ENCODE results near the gene SLC27A1.

Gene SLC27A1

GRCh38 chr19:17532116-17532515 is 61.8 kb downstream of the SLC27A1 start:
- H3K36me3 ChIP-seq (ENCODE audit: insufficient read depth, low read length), result no peaks in the 10 kb centered on the region
- H3K27me3 ChIP-seq (ENCODE audit: insufficient read depth, low read length), result no peaks in the 10 kb centered on the region
- no peaks in the 10 kb centered on the region for H3K9me3 ChIP-seq (ENCODE audit: insufficient read depth, low read depth, low read length)
- H3K4me3 ChIP-seq (ENCODE audit: low read length), result no peak overlapping the region
- no peak overlapping the region for H3K9ac ChIP-seq (ENCODE audit: low read depth, low read length)
- 95% methylated on average over 16 of the region's 16 CpGs for WGBS
- peaks cover 6% of the 10 kb centered on the region for H3K4me1 ChIP-seq (ENCODE audit: insufficient read depth, low read length)
- H3K27ac ChIP-seq (ENCODE audit: low read depth, low read length), result no peak overlapping the region

- Histone ChIP-seq H3K4me1 (ENCODE audit: insufficient read depth, low read length) (peaks cover 6% of the 10 kb centered on the region), H3K9me3 (ENCODE audit: insufficient read depth, low read depth, low read length) (no peaks in the 10 kb centered on the region), H3K27ac (ENCODE audit: low read depth, low read length) (no peak overlapping the region), H3K9ac (ENCODE audit: low read depth, low read length) (no peak overlapping the region), H3K36me3 (ENCODE audit: insufficient read depth, low read length) (no peaks in the 10 kb centered on the region), H3K27me3 (ENCODE audit: insufficient read depth, low read length) (no peaks in the 10 kb centered on the region), H3K4me3 (ENCODE audit: low read length) (no peak overlapping the region)
- WGBS, result 79% methylated on average over 7 of the region's 7 CpGs
Observed at GRCh38 chr19:17532557-17532956, 62.2 kb downstream of the SLC27A1 start.

- H3K9ac ChIP-seq (ENCODE audit: low read depth, low read length), result no peak overlapping the region
- peaks cover 7% of the 10 kb centered on the region; the same call in 1 of the 2 replicates for H3K27me3 ChIP-seq (ENCODE audit: insufficient read depth, low read length)
- no peaks in the 10 kb centered on the region for H3K36me3 ChIP-seq (ENCODE audit: insufficient read depth, low read length)
- H3K9me3 ChIP-seq (ENCODE audit: insufficient read depth, low read depth, low read length), result no peaks in the 10 kb centered on the region
- peaks cover 6% of the 10 kb centered on the region for H3K4me1 ChIP-seq (ENCODE audit: insufficient read depth, low read length)
- H3K4me3 ChIP-seq (ENCODE audit: low read length), result no peak overlapping the region
- H3K27ac ChIP-seq (ENCODE audit: low read depth, low read length), result no peak overlapping the region
Observed at GRCh38 chr19:17534767-17535166, 64.4 kb downstream of the SLC27A1 start.

- H3K27ac ChIP-seq (ENCODE audit: low read depth, low read length), result no peak overlapping the region
- H3K4me3 ChIP-seq (ENCODE audit: low read length), result no peak overlapping the region
- 79% methylated on average over 6 of the region's 6 CpGs for WGBS
- no peaks in the 10 kb centered on the region for H3K9me3 ChIP-seq (ENCODE audit: insufficient read depth, low read depth, low read length)
- H3K36me3 ChIP-seq (ENCODE audit: insufficient read depth, low read length), result no peaks in the 10 kb centered on the region
- H3K27me3 ChIP-seq (ENCODE audit: insufficient read depth, low read length), result peaks cover 7% of the 10 kb centered on the region; the same call in 1 of the 2 replicates
- H3K4me1 ChIP-seq (ENCODE audit: insufficient read depth, low read length), result no peaks in the 10 kb centered on the region
- no peak overlapping the region for H3K9ac ChIP-seq (ENCODE audit: low read depth, low read length)
Observed at GRCh38 chr19:17536955-17537354, 66.6 kb downstream of the SLC27A1 start.

GRCh38 chr19:17538684-17539237 is 68.4 kb downstream of the SLC27A1 start:
- 5% methylated on average over 13 of the region's 13 CpGs for WGBS
- H3K9me3 ChIP-seq (ENCODE audit: insufficient read depth, low read depth, low read length), result no peaks in the 10 kb centered on the region
- H3K36me3 ChIP-seq (ENCODE audit: insufficient read depth, low read length), result no peaks in the 10 kb centered on the region
- no peak overlapping the region for H3K27ac ChIP-seq (ENCODE audit: low read depth, low read length)
- no peak overlapping the region for H3K9ac ChIP-seq (ENCODE audit: low read depth, low read length)
- H3K27me3 ChIP-seq (ENCODE audit: insufficient read depth, low read length), result peaks cover 7% of the 10 kb centered on the region; the same call in 1 of the 2 replicates
- peak overlapping the region; percentile 67 for H3K4me3 ChIP-seq (ENCODE audit: low read length)
- H3K4me1 ChIP-seq (ENCODE audit: insufficient read depth, low read length), result no peaks in the 10 kb centered on the region

GRCh38 chr19:17539238-17540117 is 69.2 kb downstream of the SLC27A1 start:
- Histone ChIP-seq H3K27ac (ENCODE audit: low read depth, low read length) (peak overlapping the region; percentile 70; the same call in 1 of the 2 replicates), H3K4me3 (ENCODE audit: low read length) (peak overlapping the region; percentile 67), H3K4me1 (ENCODE audit: insufficient read depth, low read length) (no peaks in the 10 kb centered on the region), H3K9ac (ENCODE audit: low read depth, low read length) (peak overlapping the region; percentile 61), H3K36me3 (ENCODE audit: insufficient read depth, low read length) (no peaks in the 10 kb centered on the region), H3K9me3 (ENCODE audit: insufficient read depth, low read depth, low read length) (no peaks in the 10 kb centered on the region), H3K27me3 (ENCODE audit: insufficient read depth, low read length) (peaks cover 7% of the 10 kb centered on the region; the same call in 1 of the 2 replicates)
- under 1% methylated on average over 82 of the region's 82 CpGs for WGBS

- WGBS, result 90% methylated on average over 30 of the region's 30 CpGs
- no peak overlapping the region for H3K4me3 ChIP-seq (ENCODE audit: low read length)
- no peaks in the 10 kb centered on the region for H3K9me3 ChIP-seq (ENCODE audit: insufficient read depth, low read depth, low read length)
- peaks cover 7% of the 10 kb centered on the region; the same call in 1 of the 2 replicates for H3K27me3 ChIP-seq (ENCODE audit: insufficient read depth, low read length)
- H3K4me1 ChIP-seq (ENCODE audit: insufficient read depth, low read length), result no peaks in the 10 kb centered on the region
- no peak overlapping the region for H3K27ac ChIP-seq (ENCODE audit: low read depth, low read length)
- H3K36me3 ChIP-seq (ENCODE audit: insufficient read depth, low read length), result no peaks in the 10 kb centered on the region
- no peak overlapping the region for H3K9ac ChIP-seq (ENCODE audit: low read depth, low read length)
Observed at GRCh38 chr19:17540174-17540573, 69.8 kb downstream of the SLC27A1 start.

GRCh38 chr19:17541184-17541759 is 70.9 kb downstream of the SLC27A1 start:
- H3K9ac ChIP-seq (ENCODE audit: low read depth, low read length), result no peak overlapping the region
- H3K36me3 ChIP-seq (ENCODE audit: insufficient read depth, low read length), result no peaks in the 10 kb centered on the region
- no peaks in the 10 kb centered on the region for H3K9me3 ChIP-seq (ENCODE audit: insufficient read depth, low read depth, low read length)
- WGBS, result 96% methylated on average over 3 of the region's 4 CpGs
- no peaks in the 10 kb centered on the region for H3K4me1 ChIP-seq (ENCODE audit: insufficient read depth, low read length)
- no peak overlapping the region for H3K4me3 ChIP-seq (ENCODE audit: low read length)
- peaks cover 7% of the 10 kb centered on the region; the same call in 1 of the 2 replicates for H3K27me3 ChIP-seq (ENCODE audit: insufficient read depth, low read length)
- no peak overlapping the region for H3K27ac ChIP-seq (ENCODE audit: low read depth, low read length)

- H3K27ac ChIP-seq (ENCODE audit: low read depth, low read length), result no peak overlapping the region
- WGBS, result 84% methylated on average over 15 of the region's 15 CpGs
- no peaks in the 10 kb centered on the region for H3K36me3 ChIP-seq (ENCODE audit: insufficient read depth, low read length)
Observed at GRCh38 chr19:17542042-17542441, 71.7 kb downstream of the SLC27A1 start.

GRCh38 chr19:17542793-17543582 is 72.7 kb downstream of the SLC27A1 start:
- 92% methylated on average over 14 of the region's 14 CpGs for WGBS
- H3K9me3 ChIP-seq (ENCODE audit: insufficient read depth, low read depth, low read length), result no peaks in the 10 kb centered on the region
- no peak overlapping the region for H3K9ac ChIP-seq (ENCODE audit: low read depth, low read length)
- H3K4me1 ChIP-seq (ENCODE audit: insufficient read depth, low read length), result no peaks in the 10 kb centered on the region
- H3K36me3 ChIP-seq (ENCODE audit: insufficient read depth, low read length), result no peaks in the 10 kb centered on the region
- no peak overlapping the region for H3K27ac ChIP-seq (ENCODE audit: low read depth, low read length)
- H3K27me3 ChIP-seq (ENCODE audit: insufficient read depth, low read length), result peaks cover 7% of the 10 kb centered on the region; the same call in 1 of the 2 replicates
- H3K4me3 ChIP-seq (ENCODE audit: low read length), result no peak overlapping the region

More at GRCh38 chr19:17542042-17542441, 71.7 kb downstream of the SLC27A1 start:
- Histone ChIP-seq H3K27me3 (ENCODE audit: insufficient read depth, low read length) (peaks cover 7% of the 10 kb centered on the region; the same call in 1 of the 2 replicates), H3K4me3 (ENCODE audit: low read length) (no peak overlapping the region), H3K9me3 (ENCODE audit: insufficient read depth, low read depth, low read length) (no peaks in the 10 kb centered on the region), H3K4me1 (ENCODE audit: insufficient read depth, low read length) (no peaks in the 10 kb centered on the region), H3K9ac (ENCODE audit: low read depth, low read length) (no peak overlapping the region)

All from HUES64 (cell line).